Left ventricle myocardium inferior (tissue), 1 donor: ENCODE measurements around the gene ITGA6. TPM values are rescaled to one million over a fixed set of nuclear protein-coding genes. Genes with fewer than 3 reads are reported as not detected.

ENCODE experiments used
- DNase-seq: peaks from one replicate; pipeline ENCODE4 v3.0.0-alpha.2; 2020
- H3K27ac ChIP-seq: fragments of 200-600 bp; replicated peaks from 2 replicates; pipeline ENCODE4 v1.8.0; 2021
- H3K27me3 ChIP-seq: fragments of 200-600 bp; 2 replicates; pipeline ENCODE4 v1.8.0; 2021; ENCODE audit warnings: low read depth
- H3K36me3 ChIP-seq: fragments of 200-600 bp; 2 replicates; pipeline ENCODE4 v1.8.0; 2021
- H3K4me1 ChIP-seq: fragments of 200-600 bp; 2 replicates; pipeline ENCODE4 v1.8.0; 2021
- H3K4me3 ChIP-seq: fragments of 200-600 bp; 2 replicates; pipeline ENCODE4 v1.8.0; 2021; ENCODE audit warnings: mild to moderate bottlenecking, moderate library complexity
- H3K9me3 ChIP-seq: fragments of 200-600 bp; replicated peaks from 2 replicates; pipeline ENCODE4 v1.8.0; 2021
- CTCF ChIP-seq: fragments of 200-600 bp; IDR thresholded peaks from 2 replicates; pipeline ENCODE4 v1.8.0; 2021; ENCODE audit warnings: antibody characterized with exemption, mild to moderate bottlenecking, borderline replicate concordance
- intact Hi-C: fragments of 100-400 bp; cut with micrococcal nuclease; formaldehyde crosslinking; loops from one replicate; pipeline ENCODE4 v1.11.0; 2022
- long read RNA-seq: library from polyadenylated mRNA; unstranded; transcript quantifications from one replicate; pipeline ENCODE4 v2.0.0, GENCODE V29; 2021
- total RNA-seq: library from RNA; stranded (reverse); fragmentation: NEBNext Ultra II Directional; extraction: Animal tissue kit (Norgen Biotek cat#: 25700); gene quantifications from one replicate; pipeline ENCODE4 v1.2.1, GENCODE V29; 2021
- donor health status: DM: no; HTN: yes; CAD: no; lungs with severe emphysema.

Gene ITGA6
- total RNA-seq = 42.0 TPM
- long read RNA-seq, full-length matches to known transcripts = 33 of 55 reads
- long read RNA-seq, partial matches to known transcripts = 15 of 55 reads
- long read RNA-seq, other reads (novel, unspliced or antisense) = 7 of 55 reads

DNA sequence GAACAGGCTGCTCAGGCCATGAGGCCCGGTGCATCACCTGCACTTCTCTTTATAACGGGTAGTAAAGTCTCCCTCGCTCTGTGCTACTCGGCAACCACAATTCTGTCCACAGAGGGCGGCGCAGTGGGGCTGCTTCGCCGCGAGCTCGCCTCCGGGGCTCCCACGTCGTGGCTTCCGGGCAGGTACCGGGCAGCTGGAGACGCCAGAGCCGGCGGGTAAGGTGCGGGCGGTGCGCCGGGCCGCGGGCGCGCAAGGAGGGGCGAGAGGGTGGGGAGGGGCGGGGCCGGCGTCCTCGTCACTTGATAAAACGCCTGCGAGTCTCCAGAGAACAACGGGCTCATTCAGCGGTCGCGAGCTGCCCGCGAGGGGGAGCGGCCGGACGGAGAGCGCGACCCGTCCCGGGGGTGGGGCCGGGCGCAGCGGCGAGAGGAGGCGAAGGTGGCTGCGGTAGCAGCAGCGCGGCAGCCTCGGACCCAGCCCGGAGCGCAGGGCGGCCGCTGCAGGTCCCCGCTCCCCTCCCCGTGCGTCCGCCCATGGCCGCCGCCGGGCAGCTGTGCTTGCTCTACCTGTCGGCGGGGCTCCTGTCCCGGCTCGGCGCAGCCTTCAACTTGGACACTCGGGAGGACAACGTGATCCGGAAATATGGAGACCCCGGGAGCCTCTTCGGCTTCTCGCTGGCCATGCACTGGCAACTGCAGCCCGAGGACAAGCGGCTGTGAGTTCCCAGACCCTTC lies at the start of gene ITGA6:
ITGA6 (plus strand) TSS at position 331 of the 734 bp plus-strand sequence.
- no peaks in the 10 kb centered on the region for H3K27me3 ChIP-seq
- peak within 1 kb of the TSS; percentile 90 for H3K27ac ChIP-seq
- no peaks in the 10 kb centered on the region for H3K36me3 ChIP-seq
- peaks cover 56% of the 10 kb centered on the region for H3K4me1 ChIP-seq
- intact Hi-C loops = no loop called here
- peak within 1 kb of the TSS; percentile 73 for H3K4me3 ChIP-seq
- no peaks in the 10 kb centered on the region for H3K9me3 ChIP-seq
- TF ChIP-seq CTCF = peak; percentile 45
- peak; percentile 80 for DNase-seq

DNA sequence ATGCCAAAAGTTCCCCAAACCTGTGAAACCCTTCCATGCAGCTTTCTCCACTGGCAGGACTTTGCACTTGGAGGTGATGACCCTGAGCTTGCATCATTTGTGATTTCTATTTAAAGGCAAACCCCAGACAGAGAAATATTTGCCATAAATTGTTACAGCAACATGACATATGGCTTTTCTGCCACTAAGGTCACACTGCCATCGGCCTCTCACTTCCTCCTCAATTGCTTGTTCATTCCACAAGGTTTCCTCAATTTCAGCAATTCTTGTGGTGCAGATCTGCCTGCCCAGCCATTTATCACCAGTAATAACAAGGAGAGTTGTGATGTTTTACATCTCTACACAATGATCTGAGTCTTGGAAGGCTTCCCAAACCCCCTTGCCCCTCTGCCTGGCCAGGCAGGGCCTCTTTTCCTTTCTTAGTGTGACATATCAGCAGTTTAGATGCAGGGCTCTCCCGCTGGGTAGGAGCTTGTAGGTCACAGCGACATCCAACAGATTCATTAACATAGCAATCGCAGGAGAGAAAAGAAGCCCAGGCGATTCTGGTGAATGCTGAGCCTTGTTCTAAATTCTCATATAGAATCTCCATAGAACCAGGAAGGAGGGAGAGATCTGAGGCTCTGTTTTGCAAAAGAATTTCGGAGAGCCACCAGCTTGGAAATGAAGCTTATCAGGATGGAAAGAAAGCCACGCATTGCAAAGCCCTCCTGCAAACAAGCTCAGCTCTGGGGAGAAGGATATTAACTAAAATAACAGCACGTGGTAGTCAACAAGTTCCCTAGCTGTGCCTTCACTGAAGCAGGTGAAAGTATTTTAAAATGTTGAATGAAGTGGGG lies 46.7 kb upstream of the ITGA6 start:
- Histone ChIP-seq H3K9me3 (no peaks in the 10 kb centered on the region), H3K4me3 (no peak overlapping the region), H3K27me3 (no peaks in the 10 kb centered on the region), H3K27ac (no peak overlapping the region), H3K36me3 (no peaks in the 10 kb centered on the region), H3K4me1 (peaks cover 40% of the 10 kb centered on the region)
- DNase-seq = no peak
- intact Hi-C loops = no loop called here
- no peak for TF ChIP-seq CTCF

DNA sequence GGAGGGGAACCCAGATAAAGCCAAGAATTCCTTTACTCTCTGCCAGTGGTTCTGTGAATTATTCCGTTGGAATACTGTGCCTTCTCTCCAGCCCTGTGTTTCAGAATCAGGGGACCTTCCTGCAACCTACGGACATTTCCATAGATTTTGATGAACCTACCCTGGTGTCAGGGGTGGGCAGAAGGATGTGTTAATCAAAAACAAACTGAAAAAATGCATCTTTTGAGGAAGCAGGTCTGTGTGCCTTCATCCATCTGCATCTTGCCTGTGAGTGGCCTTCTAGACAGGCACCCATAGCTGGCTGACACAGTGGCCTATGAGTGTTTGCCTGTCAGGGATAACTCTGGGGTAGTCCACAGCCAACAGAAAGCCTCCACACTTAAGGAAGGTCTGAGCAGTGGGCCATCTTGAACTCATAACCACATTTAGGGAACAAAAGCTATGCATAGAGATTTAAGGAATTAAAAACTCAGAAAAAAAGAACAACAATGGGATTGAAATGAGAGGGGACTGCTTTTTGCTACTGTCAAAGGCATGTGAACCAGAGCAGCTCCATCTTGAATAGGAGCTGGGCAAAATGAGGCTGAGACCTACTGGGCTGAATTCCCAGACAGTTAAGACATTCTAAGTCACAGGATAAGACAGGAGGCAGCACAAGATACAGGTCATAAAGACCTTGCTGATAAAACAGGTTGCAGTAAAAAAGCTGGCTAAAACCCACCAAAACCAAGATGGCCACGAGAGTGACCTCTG lies 45.9 kb upstream of the ITGA6 start:
- Histone ChIP-seq H3K4me1 (peaks cover 32% of the 10 kb centered on the region), H3K27me3 (no peaks in the 10 kb centered on the region), H3K4me3 (no peak overlapping the region), H3K9me3 (no peaks in the 10 kb centered on the region), H3K27ac (no peak overlapping the region), H3K36me3 (no peaks in the 10 kb centered on the region)
- intact Hi-C loops = no loop called here
- no peak for DNase-seq
- no peak for TF ChIP-seq CTCF

GRCh38 chr2:172387361-172387760 lies 40.0 kb upstream of the ITGA6 start:
- no peaks in the 10 kb centered on the region for H3K36me3 ChIP-seq
- no peaks in the 10 kb centered on the region for H3K27me3 ChIP-seq
- no peaks in the 10 kb centered on the region for H3K9me3 ChIP-seq
- H3K4me3 ChIP-seq = no peak overlapping the region
- intact Hi-C loops = no loop called here
- no peak for DNase-seq
- peaks cover 5% of the 10 kb centered on the region for H3K4me1 ChIP-seq
- TF ChIP-seq CTCF = no peak
- no peak overlapping the region for H3K27ac ChIP-seq

DNA sequence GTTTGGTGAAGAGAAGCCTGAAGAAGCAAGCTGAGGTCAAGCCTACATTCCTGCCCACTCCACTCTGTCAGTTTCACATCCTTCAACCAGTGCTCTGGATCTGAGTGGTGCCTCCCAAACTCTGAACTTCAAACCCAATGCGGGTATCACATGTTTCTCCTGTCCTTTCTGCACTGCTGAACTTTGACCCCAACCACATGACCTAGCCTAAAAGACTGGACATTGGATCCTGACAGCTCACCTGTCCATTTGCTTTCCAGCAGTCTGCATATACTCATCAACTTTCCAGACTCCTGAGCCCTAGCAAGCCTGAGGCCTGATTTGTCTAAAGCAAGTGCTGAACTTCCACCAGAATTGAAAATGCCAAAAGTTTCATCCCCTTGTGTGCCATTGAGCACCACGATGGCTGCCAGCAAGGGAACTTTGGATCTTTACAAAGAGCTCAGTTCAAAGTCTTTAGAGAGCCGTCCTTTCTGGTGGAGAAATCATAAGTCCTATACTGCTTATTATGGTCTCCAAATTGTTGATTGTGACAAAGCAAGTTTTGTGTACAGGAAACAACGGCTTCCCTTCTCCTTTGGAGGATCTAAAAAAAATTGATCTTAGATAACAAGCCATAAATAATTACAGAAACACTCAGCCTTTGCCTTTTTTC lies 37.6 kb upstream of the ITGA6 start:
- H3K36me3 ChIP-seq = no peaks in the 10 kb centered on the region
- peak overlapping the region; percentile 66 for H3K27ac ChIP-seq
- intact Hi-C loops = no loop called here
- H3K4me3 ChIP-seq = no peak overlapping the region
- no peaks in the 10 kb centered on the region for H3K9me3 ChIP-seq
- H3K27me3 ChIP-seq = no peaks in the 10 kb centered on the region
- DNase-seq = no peak
- H3K4me1 ChIP-seq = peaks cover 19% of the 10 kb centered on the region
- TF ChIP-seq CTCF = no peak
